ENCODE results near the gene DNAH10. TPM values are rescaled to one million over a fixed set of nuclear protein-coding genes. Genes with fewer than 3 reads are reported as not detected.

DNAH10 gene
- total and polyA plus RNA-seq, 2 of the 13 experiments (the other 11 are each of a cell fraction or from before 2014, with no cell fraction given) = 0.01 to 0.02 TPM

DNA sequence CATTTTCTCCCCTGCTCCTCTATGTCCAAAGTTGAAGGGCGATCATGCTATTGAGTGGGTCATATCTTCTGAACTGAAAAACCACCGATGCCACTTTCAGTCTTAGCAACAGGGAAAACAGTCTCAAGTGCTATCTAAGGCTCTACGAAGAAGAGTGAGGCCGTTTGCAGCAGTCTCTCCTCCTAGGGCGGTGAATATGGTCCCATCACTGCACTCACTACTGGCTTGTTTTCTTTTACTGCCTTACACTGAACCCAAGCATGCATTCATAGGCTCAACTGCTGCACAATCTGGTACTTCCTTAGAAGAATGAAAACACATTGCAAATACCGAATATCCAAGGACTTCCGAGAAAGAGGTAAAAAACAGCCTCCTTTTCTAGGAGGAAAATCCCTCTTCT is 92.1 kb downstream of the DNAH10 start (continued):
- no peak for TF ChIP-seq ZNF207 (IDR thresholded peaks at IDR 0.05; ENCODE audit: borderline replicate concordance)

- ATAC-seq (no peak), DNase-seq (ENCODE audit: low spot score) (no peak), FAIRE-seq (no peak)
- H3K4me1 ChIP-seq (ENCODE audit: insufficient read depth, low read length) = no peaks in the 10 kb centered on the region
- ChIA-PET POLR2A (no interaction called here), CTCF (ENCODE audit: low intra/inter-chr PET ratio, low total read pairs) (no interaction called here)
- BruUV-seq (replicated peaks) = no TSS peak
- TF ChIP-seq HNF4A (CRISPR knock-in tag; IDR thresholded peaks at IDR 0.05) (no peak), HES4 (CRISPR knock-in tag; IDR thresholded peaks at IDR 0.05; ENCODE audit: borderline replicate concordance) (no peak), MYPOP (CRISPR knock-in tag; IDR thresholded peaks at IDR 0.05) (no peak), ZNF468 (CRISPR knock-in tag; IDR thresholded peaks at IDR 0.05) (no peak)
- H3K27ac ChIP-seq (ENCODE audit: extremely low read length, insufficient read depth, low read length) = no peak overlapping the region
- no peaks in the 10 kb centered on the region for H3K9me3 ChIP-seq (ENCODE audit: low read length)
- WGBS (ENCODE audit: low lambda C conversion rate) = 19% methylated on average over 5 of the region's 6 CpGs
- no peaks in the 10 kb centered on the region for H4K20me1 ChIP-seq (ENCODE audit: insufficient read depth, low read length)
- no peaks in the 10 kb centered on the region for H3K36me3 ChIP-seq (replicated peaks in 1 of 2; ENCODE audit: control insufficient read depth in 1 of 2, insufficient read depth in 2 of 2, low read length in 2 of 2)
- no peak overlapping the region for H2AFZ ChIP-seq (ENCODE audit: low read length)
- no peak overlapping the region for H3K9ac ChIP-seq (ENCODE audit: insufficient read depth, low read depth, low read length)
- H3K27me3 ChIP-seq (ENCODE audit: control insufficient read depth in 1 of 2, insufficient read depth in 2 of 2, low read length in 2 of 2) = peaks cover 1 to 22% of the 10 kb centered on the region in 2 experiments; a peak in 3 of 5 replicates
- H3K4me3 ChIP-seq (replicated peaks in 1 of 3; ENCODE audit: insufficient read depth in 1 of 3, low read depth in 2 of 3, low read length in 3 of 3) = no peak overlapping the region
- no peaks in the 10 kb centered on the region for H3K79me2 ChIP-seq (ENCODE audit: insufficient read depth, low read length)
- in situ Hi-C loops (cut with HindIII; ENCODE audit: extremely low pct_ligation_motif_present, low pct_unique_long_range_greater_than_20kb) = no loop called here
- H3K4me2 ChIP-seq (ENCODE audit: low read depth, low read length) = no peak overlapping the region
- intact Hi-C loops (cut with micrococcal nuclease; ENCODE audit: unreplicated experiment) = no loop called here
These were observed 92.8 kb downstream of the DNAH10 start for GRCh38 chr12:123854918-123855317.

DNA sequence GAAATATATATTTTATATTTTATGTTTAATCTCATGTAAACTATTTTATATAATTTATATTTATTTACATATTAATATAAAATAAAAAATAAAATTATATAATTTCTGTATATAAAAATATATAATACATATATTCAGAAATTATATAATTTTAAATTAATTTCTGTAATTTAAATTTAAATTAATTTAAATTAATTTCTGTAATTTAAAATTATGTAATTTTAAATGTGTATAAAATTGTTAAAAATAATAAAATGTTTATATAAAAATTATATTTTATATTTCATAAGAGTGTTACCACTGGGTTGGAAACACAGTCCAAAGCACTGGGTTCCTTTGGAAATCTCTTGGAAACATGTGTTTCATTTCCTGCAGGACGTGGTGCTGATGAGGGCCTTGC is 94.6 kb downstream of the DNAH10 start:
- ChIA-PET CTCF (ENCODE audit: low intra/inter-chr PET ratio, low total read pairs) (no interaction called here), POLR2A (no interaction called here)
- no peak overlapping the region for H3K9ac ChIP-seq (ENCODE audit: insufficient read depth, low read depth, low read length)
- intact Hi-C loops (cut with micrococcal nuclease; ENCODE audit: unreplicated experiment) = no loop called here
- no peak for TF ChIP-seq ZBTB49 (CRISPR knock-in tag; IDR thresholded peaks at IDR 0.05; ENCODE audit: borderline replicate concordance)
- TF ChIP-seq ZNF30 (CRISPR knock-in tag; IDR thresholded peaks at IDR 0.05) = no peak
- no peak for TF ChIP-seq CEBPG (CRISPR knock-in tag; IDR thresholded peaks at IDR 0.05)
- TF ChIP-seq ZBTB44 (CRISPR knock-in tag; IDR thresholded peaks at IDR 0.05) = no peak
- TF ChIP-seq PHB2 (IDR thresholded peaks at IDR 0.05; ENCODE audit: partially characterized antibody) = no peak
- H3K36me3 ChIP-seq (replicated peaks in 1 of 2; ENCODE audit: control insufficient read depth in 1 of 2, insufficient read depth in 2 of 2, low read length in 2 of 2) = no peaks in the 10 kb centered on the region
- no peak overlapping the region for H3K4me2 ChIP-seq (ENCODE audit: low read depth, low read length)
- peaks cover 1 to 8% of the 10 kb centered on the region in 2 experiments; a peak in 4 of 5 replicates for H3K27me3 ChIP-seq (ENCODE audit: control insufficient read depth in 1 of 2, insufficient read depth in 2 of 2, low read length in 2 of 2)
- BruUV-seq (replicated peaks) = no TSS peak
- no peak overlapping the region for H3K4me3 ChIP-seq (replicated peaks in 1 of 3; ENCODE audit: insufficient read depth in 1 of 3, low read depth in 2 of 3, low read length in 3 of 3)
- FAIRE-seq (no peak), ATAC-seq (no peak), DNase-seq (ENCODE audit: low spot score) (no peak)
- H2AFZ ChIP-seq (ENCODE audit: low read length) = no peak overlapping the region
- H3K27ac ChIP-seq (ENCODE audit: extremely low read length, insufficient read depth, low read length) = no peak overlapping the region
- no peaks in the 10 kb centered on the region for H3K79me2 ChIP-seq (ENCODE audit: insufficient read depth, low read length)
- 68% methylated on average over 1 of the region's 1 CpG for WGBS (ENCODE audit: low lambda C conversion rate)
- no peaks in the 10 kb centered on the region for H4K20me1 ChIP-seq (ENCODE audit: insufficient read depth, low read length)
- no peaks in the 10 kb centered on the region for H3K9me3 ChIP-seq (ENCODE audit: low read length)
- no peaks in the 10 kb centered on the region for H3K4me1 ChIP-seq (ENCODE audit: insufficient read depth, low read length)
- in situ Hi-C loops (cut with HindIII; ENCODE audit: extremely low pct_ligation_motif_present, low pct_unique_long_range_greater_than_20kb) = no loop called here
